Nephron (organoid): ENCODE measurements around the gene HLA-F.
A peak's percentile ranks its signal among the peaks of the same experiment; 100 is the strongest.

Source experiments
- H3K27ac Mint-ChIP-seq, 3 experiments: 2 replicates each; pipeline ENCODE4 v1.8.0; 2020; ENCODE audit warnings: mixed read lengths in 3 of 3, mild to moderate bottlenecking in 2 of 3, moderate library complexity in 1 of 3
- H3K27me3 Mint-ChIP-seq: 2 replicates; pipeline ENCODE4 v1.8.0; 2021; ENCODE audit warnings: low read depth, mild to moderate bottlenecking, moderate library complexity, mixed read lengths
- H3K36me3 Mint-ChIP-seq: 2 replicates; pipeline ENCODE4 v1.8.0; 2020; ENCODE audit warnings: low read depth, mixed read lengths
- H3K4me1 Mint-ChIP-seq: 2 replicates; pipeline ENCODE4 v1.8.0; 2020; ENCODE audit warnings: mixed read lengths
- H3K4me3 Mint-ChIP-seq, 3 experiments: 2 replicates each; pipeline ENCODE4 v1.8.0; 2020; ENCODE audit warnings: mild to moderate bottlenecking in 3 of 3, mixed read lengths in 3 of 3, moderate library complexity in 2 of 3
- H3K9me3 Mint-ChIP-seq: 2 replicates; pipeline ENCODE4 v1.8.0; 2020; ENCODE audit warnings: mixed read lengths
- CTCF ChIP-seq, 3 experiments: fragments of 200-600 bp; sonication (generic); IDR thresholded peaks; one replicate each; pipeline ENCODE4 v1.5.0; 2021; ENCODE audit warnings: antibody characterized with exemption in 3 of 3; ENCODE audit not compliant: unreplicated experiment in 3 of 3

The HLA-F gene

DNA sequence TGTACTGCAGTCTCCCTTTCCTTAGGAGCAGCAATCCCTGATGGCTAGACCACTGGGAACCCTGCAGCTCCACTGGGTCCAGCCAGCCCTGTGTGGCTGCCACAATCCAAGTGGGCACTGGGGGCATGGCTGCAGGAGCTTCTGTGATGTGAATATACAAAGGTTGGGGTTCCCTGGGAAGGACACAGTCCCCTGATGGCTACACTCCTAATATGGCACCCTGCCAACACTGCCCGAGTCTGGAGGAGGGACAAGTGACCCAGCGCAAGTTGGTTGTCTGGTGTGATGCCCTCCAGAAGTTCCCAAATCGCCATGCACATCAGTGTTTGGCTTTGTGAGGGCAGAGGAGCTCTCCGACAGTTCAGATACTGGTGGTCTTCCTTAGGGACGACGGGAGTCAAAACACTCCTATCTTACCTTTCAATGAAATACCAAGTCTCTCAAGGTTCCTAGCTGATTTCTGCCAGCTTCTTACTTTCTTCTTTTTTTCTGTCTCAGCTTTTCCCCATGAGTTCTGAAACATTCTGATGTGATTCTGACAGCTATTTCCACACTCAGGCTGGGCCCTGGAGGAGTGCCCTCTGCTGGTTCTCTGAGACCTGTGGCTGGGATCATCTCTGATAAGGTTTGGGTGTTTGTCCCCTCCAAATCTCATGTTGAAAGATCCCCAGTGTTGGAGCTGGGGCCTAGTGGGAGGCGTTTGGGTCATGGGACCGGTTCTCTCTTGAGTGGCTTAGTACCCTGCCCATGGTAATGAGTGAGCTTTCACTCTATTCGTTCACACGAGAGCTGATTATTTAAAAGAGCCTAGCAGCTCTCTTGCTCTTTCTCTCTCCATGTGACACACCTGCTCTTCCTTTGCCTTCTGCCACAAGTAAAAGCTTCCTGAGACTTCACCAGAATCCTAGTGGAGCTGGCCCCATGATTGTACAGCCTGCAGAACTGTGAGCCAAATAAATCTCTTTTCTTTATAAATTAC, 26.8 kb upstream of the HLA-F start:
- Mint-ChIP-seq H3K4me3 (no peak overlapping the region), H3K4me1 (no peaks in the 10 kb centered on the region), H3K9me3 (peaks cover 7% of the 10 kb centered on the region), H3K27ac (no peak overlapping the region), H3K36me3 (no peaks in the 10 kb centered on the region), H3K27me3 (no peaks in the 10 kb centered on the region)
- peak in 2 of 3 experiments; percentile 25 to 32 for TF ChIP-seq CTCF (IDR thresholded peaks at IDR 0.05; ENCODE audit: unreplicated experiment in 3 of 3)

DNA sequence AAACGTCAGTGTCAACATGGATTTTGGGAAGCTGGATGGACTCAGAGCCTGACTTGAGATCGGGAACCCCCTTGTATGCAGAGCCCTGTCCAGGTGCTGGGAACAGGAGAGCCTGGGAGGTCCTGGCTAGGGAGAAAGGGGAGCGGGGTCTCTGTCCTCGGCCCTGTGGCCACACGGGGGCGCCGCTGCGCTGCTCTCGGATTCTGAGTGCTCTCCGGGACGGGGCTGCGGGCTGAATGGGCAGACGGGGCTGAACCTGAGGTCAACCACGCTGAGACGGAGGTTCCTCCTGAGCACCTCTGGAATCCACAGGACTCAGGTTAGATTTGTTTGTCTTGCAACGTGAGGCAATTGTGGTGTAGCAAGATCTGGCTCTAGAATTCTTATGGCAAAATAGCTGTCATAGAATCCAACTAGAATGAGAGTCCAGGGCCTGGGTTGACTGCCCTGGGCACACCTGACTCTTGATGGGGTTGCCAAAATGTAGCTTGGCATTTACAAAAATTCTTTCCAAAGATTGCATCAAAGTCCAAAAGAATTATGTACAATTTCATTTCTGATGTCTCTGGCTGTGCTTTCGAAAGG, 20.6 kb upstream of the HLA-F start:
- no peak overlapping the region for H3K4me3 Mint-ChIP-seq
- H3K27me3 Mint-ChIP-seq: peaks cover 47% of the 10 kb centered on the region
- peak; percentile 44 to 58 (median 54) for TF ChIP-seq CTCF (IDR thresholded peaks at IDR 0.05; ENCODE audit: unreplicated experiment in 3 of 3)
- no peaks in the 10 kb centered on the region for H3K9me3 Mint-ChIP-seq
- no peaks in the 10 kb centered on the region for H3K36me3 Mint-ChIP-seq
- no peaks in the 10 kb centered on the region for H3K4me1 Mint-ChIP-seq
- no peak overlapping the region for H3K27ac Mint-ChIP-seq

GRCh38 chr6:29705389-29706231, 17.6 kb upstream of the HLA-F start:
- Mint-ChIP-seq H3K27me3 (peaks cover 68% of the 10 kb centered on the region), H3K27ac (no peak overlapping the region), H3K36me3 (no peaks in the 10 kb centered on the region), H3K4me3 (no peak overlapping the region), H3K9me3 (no peaks in the 10 kb centered on the region), H3K4me1 (peaks cover 4% of the 10 kb centered on the region)
- peak; percentile 40 to 67 (median 66) for TF ChIP-seq CTCF (IDR thresholded peaks at IDR 0.05; ENCODE audit: unreplicated experiment in 3 of 3)

- Mint-ChIP-seq H3K4me1 (peaks cover 4% of the 10 kb centered on the region), H3K27me3 (peaks cover 65% of the 10 kb centered on the region), H3K36me3 (no peaks in the 10 kb centered on the region), H3K27ac (no peak overlapping the region), H3K9me3 (no peaks in the 10 kb centered on the region), H3K4me3 (no peak overlapping the region)
- no peak for TF ChIP-seq CTCF (IDR thresholded peaks at IDR 0.05; ENCODE audit: unreplicated experiment in 3 of 3)
Observed at GRCh38 chr6:29708432-29709179, 14.6 kb upstream of the HLA-F start.

GRCh38 chr6:29709188-29709587, 14.0 kb upstream of the HLA-F start:
- Mint-ChIP-seq H3K9me3 (no peaks in the 10 kb centered on the region), H3K27me3 (peaks cover 63% of the 10 kb centered on the region), H3K27ac (no peak overlapping the region), H3K4me1 (peaks cover 4% of the 10 kb centered on the region), H3K36me3 (no peaks in the 10 kb centered on the region), H3K4me3 (no peak overlapping the region)
- TF ChIP-seq CTCF (IDR thresholded peaks at IDR 0.05; ENCODE audit: unreplicated experiment in 3 of 3): no peak
